NCI-H345 (cell line): ENCODE measurements around the gene ZNF444.
"Not testable (repeated sequence)": the region's sequence is repeated elsewhere in the genome, so short reads cannot be mapped to it uniquely, and the experiment has no call there.

ENCODE experiments used
- DNase-seq: peaks from one replicate; lab custom pipeline; 2025; lab: John Stamatoyannopoulos, UW

ZNF444 gene

DNA sequence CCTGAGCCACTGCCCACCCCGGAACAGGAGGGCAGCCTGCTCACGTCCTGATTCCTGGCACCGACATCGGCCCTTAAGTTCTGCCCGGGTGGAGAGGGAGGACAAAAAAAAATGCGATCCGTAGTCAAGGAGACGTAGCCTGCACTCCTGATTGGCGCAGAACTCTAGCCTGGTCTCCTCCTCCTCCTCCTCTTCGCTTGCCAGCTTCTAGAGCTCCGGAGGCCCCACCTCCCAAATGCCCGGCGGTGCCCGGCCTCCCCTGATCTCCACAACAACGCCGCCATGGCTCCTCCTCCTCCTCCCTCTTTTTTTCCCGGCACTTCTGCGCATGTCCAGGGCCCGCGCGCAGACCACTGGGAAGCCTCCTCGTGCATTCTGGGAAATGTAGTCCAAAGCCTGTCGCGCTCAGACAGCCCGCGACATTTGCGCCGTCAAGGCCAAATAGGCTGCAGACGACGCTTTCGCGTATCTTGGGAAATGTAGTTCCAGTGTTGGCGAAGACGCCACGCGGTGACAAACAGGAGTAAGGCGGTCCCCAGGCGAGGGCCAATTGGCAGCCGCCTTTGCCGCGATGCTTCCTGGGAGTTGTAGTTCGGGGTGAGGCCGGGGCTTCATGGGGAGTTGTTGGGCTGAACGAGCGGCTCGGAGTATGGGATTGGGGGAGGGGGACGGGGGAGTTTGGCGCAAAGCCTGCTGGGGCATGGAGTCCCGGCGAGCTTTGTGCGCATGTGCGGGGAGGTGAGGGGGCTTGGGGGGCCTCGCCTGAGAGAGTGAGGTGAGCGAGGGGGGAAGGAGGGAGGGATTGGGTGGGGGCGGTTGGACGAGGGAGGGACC, at the start of gene ZNF444:
Gene ZNF444 (plus strand): TSS at position 705 of the 834 bp plus-strand sequence. CDS start 5,625 bp downstream, outside the sequence.
- peak; percentile 99 for DNase-seq

DNA sequence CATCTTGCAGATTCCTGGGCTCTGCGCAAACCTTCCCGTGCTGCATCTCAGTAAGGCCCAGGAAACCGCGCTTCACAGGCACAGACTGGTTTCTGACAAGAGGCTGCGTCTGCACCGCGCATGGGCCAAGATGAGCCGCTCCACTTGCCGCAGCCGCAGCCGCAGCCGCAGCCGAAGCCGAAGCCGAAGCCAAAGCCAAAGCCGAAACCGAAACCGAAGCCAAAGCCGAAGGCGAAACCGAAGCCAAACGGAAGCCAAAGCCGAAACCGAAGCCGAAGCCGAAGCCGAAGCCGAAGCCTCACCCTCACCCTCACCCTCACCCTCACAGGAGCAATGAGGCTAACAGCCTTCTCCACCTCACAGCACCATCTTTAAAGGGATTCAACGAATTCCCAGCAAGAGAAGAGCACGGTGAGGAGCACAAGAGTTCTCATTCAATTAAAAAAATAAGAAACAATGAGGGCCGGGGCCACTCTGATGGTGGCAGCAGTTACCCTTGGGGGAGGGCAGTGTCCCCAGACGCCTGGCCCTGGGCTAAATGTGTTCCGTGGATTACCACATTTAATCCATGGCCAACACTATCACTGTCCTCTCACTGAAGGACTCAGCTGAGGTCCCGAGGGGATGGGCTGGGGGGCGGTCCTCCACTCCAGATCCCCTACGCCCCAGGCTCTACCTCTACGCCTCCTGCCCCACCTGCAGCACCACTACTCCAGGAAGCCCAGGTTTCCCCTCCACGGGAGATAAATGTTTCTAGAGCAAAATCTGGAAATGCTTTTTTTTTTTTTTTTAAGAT, 49.1 kb upstream of the ZNF444 start:
- peak; percentile 76 for DNase-seq

DNA sequence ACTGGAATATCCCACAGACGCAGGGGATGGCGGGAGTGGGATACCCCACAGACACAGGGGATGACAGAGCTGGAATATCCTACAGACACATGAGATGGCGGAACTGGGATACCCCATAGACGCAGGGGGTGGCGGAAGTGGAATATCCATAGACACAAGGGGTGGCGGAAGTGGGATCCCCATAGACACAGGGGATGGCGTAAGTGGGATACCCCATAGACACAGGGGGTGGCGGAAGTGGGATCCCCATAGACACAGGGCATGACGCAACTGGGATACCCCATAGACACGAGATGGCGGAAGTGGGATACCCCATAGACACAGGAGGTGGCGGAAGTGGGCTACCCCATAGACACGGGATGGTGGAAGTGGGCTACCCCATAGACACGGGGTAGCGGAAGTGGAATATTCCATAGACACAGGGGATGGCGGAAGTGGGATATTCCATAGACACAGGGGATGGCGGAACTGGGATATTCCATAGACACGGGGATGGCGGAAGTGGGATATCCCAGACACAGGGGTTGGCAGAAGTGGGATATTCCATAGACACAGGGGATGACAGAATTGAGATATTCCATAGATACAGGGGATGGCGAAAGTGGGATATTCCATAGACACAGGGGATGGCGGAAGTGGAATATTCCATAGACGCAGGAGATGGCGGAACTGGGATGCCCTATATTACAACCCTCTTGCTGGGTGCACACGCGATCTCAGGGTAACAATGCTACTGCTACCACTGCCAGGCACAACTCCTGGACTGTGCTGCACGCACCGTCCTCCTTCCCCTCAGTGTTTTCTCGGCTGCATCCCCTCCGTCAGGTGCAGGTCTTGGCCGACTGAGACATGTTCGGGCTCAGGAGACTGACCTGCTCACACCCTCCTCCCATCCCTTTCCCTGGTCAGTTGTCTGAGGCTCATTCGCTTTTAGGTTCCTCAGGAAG, 48.1 kb upstream of the ZNF444 start:
- no peak for DNase-seq

DNA sequence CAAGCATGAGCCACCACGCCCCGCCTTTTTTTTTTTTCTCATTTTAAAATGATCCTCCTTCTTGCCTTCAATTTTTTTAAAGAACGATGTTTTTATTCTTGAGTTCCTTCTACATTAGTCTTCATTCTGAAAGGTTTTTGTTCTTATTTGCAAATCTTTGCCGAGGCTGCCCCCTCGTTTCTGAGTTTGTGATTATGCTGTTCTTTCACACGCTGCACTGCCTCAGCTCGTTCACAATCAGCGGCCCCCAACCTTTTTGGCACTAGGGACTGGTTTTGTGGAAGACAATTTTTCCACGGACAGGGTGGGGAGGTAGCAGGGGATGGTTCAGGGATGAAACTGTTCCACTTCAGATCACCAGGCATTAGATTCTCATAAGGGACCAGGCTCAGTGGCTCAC, 46.6 kb upstream of the ZNF444 start:
- no peak for DNase-seq

DNA sequence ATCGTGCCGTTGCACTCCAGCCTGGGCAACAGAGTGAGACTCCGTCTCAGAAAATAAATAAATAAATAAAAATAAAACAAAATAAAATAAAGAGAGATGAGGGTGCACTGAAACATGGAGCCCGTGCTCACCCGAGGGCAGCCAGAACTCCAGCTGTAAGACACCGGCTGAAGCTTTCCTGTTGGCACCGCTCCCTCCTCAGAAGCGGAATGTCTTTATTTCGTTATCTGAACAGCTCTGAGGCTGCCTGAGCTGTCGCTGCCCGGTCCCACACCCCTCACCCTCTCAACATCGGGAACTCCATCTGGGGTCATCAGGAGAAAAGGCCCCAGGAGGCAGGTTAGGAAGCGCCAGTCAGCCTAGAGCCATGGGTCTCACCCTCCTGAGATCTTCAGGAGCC, 44.4 kb upstream of the ZNF444 start:
- DNase-seq: no peak

DNA sequence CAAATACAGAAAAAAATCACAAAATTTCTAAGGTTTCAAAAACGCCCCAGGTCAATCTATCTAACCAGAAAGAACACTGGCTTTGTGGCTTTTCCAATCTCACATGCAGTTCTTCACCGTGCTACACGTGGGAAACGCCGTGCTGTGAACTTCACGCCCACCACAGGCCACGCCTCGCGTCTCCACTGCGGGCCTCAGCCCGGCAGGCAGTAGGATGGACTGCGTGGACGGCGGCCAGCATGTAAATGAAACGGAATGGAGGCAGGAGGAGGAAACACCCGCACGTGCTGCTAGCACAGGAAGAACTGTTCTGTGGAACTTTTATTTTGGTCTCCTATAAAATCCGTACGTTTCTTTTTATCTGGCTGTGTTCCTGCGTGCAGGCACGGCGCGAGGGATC, 43.8 kb upstream of the ZNF444 start:
- no peak for DNase-seq

DNA sequence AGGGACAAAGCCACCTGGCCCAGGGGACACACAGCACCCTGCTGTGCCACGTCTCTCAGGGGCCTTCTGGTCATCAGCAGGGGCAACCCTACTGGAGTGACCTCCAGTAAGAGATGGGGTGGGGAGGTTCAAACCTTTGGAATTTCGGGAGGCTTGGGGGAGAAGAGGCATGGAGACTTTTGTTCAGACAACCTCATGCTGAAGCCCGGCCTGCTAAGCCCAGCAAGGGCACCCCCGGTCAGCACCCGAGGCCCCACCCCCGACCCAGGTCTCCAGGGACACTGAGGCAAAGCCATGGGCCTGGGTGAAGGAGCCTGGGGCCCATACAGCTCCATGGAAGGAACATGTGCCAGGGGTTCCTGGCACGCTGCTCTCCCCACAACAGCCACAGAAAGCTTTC, 43.3 kb upstream of the ZNF444 start:
- DNase-seq: no peak

DNA sequence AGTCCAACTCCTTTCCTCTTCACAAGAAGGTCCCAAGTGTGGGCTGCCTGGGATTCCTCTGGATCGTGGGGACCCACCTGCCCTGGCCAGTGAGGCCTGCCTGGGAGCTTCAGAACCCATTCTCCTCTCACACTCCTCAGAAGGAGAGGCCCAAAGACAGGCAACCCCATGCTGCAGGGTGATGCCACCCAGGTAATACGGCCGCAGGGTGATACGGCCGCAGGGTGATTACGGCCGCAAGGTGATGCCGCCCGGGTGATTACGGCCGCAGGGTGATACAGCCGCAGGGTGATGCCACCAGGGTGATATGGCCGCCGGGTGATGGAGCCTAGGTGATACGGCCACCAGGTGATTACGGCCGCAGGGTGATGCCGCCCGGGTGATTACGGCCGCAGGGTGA, 42.9 kb upstream of the ZNF444 start:
- DNase-seq: not testable (repeated sequence)

DNA sequence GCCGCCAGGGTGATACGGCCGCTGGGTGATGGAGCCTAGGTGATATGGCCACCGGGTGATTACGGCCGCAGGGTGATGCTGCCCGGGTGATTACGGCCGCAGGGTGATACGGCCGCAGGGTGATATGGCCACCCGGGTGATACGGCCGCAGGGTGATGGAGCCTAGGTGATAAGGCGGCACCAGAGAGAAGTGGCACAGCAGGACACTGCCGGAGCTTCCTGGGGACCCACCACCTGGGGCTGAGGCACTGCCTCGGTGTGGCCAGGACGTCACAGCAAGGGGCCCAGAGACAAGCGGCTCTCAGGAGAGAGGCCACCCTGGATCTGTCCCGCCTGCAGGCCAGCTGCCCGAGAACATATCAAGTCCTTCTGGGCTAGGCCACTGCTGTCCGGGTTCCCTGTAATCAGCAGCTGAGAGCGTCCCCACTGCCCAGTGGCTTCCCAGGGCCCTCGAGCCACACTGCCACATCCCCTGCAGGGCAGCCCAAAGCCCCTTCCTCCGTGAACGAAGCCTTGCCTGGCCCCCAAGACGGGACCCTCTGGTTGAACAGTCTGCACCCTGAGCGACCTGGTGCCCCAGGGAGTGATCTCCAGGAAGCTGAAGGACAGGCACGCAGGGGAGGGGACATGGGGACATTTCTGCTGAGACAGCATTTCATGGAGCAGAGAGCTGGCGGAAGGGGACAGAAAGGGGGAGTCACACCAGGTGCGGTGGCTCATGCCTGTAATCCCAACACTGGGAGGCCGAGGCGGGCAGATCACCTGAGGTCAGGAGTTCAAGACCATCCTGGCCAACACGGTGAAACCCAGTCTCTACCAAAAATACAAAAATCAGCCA, 42.1 kb upstream of the ZNF444 start:
- no peak for DNase-seq

DNA sequence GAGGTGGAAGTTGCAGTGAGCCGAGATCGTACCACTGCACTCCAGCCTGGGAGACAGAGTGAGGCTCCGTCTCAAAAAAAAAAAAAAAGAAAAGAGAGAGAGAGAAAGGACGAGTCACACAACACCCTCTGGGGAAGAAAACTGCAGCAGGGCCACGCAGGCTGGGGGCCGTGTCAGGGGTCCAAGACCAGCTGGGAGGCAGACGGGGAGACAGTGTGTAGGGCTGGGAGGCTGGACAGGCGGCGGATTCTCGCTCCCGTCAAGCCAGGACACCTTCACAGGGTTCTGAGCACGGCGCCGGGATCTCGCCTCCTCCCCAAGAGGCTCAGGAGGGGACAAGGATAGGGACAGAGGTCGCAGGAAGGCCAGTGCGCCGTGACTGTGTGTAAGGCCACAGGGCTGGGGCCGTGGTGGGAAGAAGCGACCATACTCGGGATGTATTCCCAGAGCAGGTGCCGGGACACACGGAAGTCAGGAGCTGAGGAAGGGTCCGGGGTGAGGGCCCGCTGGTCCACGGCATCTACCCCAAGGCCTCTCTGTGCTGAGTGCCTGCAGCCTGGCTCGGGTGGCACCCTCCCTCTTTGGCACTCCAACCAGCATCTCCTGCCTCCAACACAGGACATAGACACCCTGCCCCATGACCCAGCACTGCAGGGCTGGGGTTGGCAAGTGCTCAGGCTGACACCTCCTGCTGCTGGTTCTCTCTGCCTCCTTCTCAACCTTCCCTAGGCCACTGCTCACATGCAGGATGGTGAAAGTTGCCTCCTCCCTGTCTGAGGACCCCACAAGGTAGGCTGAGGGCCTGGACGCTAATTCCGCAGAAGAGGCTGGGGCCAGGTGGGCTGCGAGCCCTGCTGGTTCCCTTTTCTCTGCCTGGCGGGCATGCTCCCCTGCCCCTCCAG, 41.2 kb upstream of the ZNF444 start:
- no peak for DNase-seq

DNA sequence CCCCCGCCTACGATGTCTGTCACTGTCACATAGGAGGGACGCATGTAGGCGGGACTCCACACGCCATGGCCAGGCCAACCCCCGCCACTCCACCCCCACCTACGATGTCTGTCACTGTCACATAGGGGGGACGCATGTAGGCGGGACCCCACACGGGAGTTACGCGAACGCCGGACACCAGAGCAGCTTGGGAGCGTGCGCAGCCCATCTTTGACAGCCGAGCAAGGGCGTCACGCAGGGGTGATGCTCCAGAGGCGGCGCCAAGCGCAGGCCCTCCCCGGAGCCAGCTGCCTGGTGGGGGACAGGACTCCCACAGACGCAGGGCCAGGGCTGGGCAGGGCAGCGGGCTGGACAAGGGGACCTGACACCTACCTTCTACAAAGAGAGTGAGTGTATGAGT, 40.0 kb upstream of the ZNF444 start:
- no peak for DNase-seq

DNA sequence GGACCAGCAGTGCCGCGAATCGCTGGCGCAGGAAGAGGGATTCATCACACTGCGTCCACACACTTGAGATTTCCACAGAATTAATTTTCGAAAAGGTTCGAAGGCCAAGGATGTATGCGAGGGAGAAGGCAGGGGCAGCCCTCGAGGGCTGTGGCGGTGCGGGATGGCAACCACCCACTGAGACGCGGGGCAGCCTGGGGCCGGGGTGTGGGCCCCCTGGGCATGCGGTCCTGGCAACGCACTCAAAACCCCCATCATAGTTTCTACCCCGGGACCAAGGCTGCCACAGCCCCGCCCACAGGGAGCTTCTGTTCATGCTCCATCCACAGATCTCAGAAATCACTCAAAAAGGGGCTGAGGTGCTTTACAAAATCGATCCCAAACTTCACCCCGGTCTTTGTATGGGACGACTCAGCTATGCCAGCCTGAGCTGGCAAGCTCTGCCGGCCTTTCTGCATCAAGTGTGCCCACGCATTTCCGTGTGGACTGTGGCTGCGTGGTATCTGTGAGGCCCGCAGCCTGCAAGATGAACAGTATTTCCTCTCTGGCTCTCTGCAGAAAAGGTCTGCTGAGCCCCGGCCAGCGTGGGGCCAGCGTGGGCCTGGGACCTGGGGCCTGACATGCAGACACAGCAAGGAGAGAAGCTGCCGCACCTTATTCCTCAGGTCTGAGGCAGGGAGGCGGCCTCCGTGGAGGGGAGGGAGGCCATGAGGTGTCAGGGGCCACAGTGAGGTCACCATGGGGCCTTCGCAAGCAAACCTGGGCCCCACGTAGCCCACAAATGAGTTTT, 39.1 kb upstream of the ZNF444 start:
- DNase-seq: no peak

DNA sequence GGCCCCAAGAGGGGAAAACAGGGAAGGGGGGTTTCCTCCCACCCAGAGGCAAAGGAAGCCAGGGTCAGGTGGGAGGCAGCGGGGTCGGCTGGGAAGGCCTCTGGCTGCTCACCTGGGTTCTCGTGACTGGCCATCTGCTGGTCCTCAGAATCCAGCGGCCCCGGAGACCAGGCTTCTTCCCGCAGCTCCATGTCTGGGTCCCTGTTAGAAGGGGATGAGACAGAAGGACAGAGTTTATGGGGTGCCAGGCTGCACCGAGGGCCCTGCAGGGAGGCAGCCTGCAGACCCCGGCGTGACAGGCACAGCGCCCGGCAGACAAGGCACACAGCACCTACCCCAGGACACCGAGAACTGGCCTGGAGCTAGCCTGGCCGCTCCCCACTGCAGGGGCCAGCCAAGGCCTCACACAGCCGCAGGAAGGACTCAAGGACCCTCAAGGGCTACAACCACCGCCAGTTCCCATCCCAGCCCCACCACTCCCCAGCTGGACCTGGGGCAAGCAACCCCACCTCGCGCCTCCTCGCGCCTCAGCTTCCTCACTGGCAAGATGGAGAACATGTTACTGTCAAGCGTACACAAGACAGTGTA, 38.0 kb upstream of the ZNF444 start:
- DNase-seq: no peak

DNA sequence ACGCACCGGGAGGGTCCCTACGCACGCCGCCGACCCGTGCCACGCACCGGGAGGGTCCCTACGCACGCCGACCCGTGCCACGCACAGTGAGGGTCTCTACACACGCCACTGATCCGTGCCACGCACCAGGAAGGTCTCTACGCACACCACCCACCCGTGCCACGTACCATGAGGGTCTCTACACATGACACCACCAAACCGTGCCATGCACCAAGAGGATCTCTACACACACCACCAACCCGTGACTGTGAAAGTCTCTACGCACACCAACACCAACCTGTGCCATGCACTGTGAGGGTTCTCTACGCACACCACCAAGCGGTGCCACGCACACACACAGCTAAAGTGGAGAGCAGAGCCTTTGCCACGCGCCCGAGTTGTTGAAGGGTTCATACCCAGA, 36.7 kb upstream of the ZNF444 start:
- DNase-seq: no peak

DNA sequence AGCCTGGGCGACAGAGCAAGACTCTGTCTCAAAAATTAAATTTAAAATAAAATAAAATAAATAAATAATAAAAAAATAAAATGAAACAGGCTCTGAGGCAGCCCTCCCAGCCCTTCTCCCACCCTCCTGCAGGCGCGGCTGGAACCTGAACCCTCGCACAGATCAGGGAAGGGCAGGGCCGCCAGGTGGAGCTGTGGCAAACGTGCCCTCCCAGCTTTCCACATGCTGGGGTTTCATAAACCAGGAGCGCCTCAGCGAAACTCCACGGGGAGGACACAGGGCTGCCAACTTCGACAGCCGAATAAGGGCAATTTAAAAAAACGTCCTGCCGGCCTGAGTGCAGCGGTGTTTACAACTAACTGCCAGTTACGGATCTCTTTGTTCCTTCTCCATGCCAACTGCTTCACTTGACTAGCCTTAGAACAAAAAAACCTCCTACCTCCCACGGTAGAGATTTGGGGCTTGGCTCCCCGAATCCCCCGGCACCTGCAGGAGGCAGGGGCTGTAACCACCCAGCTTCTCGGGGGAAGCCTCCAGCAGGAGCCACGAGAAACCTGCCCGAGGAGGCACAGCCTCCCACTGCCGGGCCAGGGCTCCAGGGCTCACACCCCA, 35.9 kb upstream of the ZNF444 start:
- DNase-seq: peak; percentile 86

DNA sequence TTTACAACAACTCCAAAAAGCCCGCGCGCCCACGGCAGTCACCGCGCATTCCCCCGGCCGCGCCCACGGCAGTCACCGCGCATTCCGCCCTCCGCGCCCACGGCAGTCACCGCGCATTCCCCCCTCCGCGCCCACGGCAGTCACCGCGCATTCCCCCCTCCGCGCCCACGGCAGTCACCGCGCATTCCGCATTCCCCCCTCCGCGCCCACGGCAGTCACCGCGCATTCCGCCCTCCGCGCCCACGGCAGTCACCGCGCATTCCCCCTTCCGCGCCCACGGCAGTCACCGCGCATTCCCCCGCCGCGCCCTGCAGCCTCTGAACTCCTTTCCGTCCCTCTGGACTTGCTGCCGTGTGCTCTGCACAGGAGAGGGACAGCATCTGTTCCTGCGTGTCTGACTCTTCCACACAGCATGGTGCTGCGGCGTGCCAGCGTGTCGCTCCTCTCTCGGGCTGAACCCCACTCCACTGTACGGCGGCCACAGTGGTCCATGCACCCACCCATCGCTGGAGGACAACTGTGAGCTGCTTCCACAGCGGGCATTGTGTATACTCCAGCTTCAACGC, 35.2 kb upstream of the ZNF444 start:
- not testable (repeated sequence) for DNase-seq

DNA sequence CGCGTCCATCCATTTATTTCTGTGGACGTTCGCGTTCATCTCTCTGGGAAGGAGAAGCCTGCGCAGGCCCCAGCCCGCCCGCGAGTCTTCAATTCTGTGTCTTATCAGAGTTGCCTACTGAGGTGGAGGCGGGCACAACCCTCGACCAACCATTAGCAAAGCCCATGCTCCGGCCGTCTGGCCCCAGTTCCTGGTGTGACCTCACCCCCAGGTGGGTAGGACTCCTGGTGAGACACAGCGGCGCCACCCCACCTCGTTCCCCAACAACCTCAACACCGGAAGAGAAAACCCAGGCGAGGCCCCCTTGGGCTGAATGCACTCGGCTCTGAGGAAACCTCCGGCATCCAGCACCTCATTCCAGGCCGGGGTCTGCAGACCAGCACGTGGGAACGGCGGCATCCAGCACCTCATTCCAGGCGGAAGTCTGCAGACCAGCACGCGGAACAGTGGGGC, 34.7 kb upstream of the ZNF444 start:
- no peak for DNase-seq

DNA sequence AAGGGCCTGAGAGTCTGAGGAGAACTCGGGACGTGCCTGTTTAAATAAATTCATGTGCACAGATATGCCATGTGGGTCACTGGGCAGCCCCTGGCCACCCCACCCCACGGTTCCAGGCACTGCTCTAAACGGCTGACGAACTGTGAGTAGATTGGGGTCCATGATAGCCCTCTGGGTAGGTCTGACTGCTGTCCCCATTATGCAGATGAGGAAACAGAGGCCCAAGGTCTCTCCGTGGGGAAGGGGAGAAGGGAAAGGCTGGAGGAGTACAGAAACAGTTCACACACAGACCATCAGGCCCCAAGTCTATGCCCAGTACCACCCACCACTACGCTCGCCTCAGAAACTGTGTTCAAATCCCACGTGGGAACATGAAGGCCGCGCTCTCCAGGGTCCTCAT, 34.1 kb upstream of the ZNF444 start:
- no peak for DNase-seq
